Measurements from ENCODE around the gene LDLRAD4.

The LDLRAD4 gene

DNA sequence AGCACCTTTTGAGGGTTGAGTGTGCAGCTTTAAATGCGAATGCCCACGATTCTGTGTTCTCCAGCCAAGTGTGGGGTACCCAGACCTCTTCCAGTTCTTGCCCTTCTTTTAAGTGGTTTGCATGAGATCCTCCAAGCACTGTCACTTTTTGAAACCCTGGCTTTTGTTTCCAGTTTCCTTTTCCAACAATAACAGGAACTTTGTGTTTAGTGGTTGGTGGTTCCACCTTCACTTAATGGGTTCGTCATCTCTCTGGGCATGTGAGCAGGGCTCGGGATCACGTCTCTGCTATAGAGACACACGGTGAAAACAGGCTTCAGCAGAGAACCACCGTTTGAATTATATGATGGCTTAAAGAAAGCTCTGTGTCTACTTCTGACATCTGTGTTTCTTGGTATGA is 197.6 kb downstream of the LDLRAD4 start:
- no peak for FAIRE-seq

- FAIRE-seq = no peak
Observed at GRCh38 chr18:13416848-13417247, 198.3 kb downstream of the LDLRAD4 start.

DNA sequence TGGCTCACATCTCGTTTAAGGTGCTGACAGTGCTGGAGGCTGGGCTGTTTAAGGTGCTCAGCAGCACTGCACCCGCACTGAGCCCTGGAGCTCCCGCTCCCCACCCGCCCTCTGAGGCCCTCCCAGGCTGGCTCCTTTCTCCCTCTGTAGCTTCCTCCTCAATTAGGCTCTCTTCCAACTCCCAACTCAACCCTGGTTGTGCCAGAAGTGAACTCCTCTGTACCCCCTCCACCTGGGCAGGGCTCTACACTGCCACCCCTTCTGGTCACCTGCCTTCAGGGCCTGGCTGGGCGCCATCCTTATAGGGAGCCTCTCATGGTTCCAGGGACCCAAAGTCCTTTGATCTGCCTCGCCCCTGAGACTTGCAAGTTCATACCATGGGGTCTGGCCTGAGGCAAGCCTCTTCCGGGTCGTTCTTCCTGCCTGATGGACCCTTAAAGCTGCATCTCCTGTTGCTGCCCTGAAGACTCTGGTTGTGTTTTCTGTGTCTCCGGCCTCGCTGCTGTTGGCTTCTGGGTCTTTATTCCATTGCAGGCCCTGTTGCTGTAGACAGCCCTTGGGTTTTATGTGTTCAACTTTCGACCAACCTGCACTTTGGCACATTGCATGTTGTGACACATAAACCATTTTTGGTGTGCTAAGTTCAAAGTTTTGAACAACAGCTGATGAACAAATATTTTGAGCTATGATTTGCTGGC is 199.6 kb downstream of the LDLRAD4 start:
- FAIRE-seq = no peak

DNA sequence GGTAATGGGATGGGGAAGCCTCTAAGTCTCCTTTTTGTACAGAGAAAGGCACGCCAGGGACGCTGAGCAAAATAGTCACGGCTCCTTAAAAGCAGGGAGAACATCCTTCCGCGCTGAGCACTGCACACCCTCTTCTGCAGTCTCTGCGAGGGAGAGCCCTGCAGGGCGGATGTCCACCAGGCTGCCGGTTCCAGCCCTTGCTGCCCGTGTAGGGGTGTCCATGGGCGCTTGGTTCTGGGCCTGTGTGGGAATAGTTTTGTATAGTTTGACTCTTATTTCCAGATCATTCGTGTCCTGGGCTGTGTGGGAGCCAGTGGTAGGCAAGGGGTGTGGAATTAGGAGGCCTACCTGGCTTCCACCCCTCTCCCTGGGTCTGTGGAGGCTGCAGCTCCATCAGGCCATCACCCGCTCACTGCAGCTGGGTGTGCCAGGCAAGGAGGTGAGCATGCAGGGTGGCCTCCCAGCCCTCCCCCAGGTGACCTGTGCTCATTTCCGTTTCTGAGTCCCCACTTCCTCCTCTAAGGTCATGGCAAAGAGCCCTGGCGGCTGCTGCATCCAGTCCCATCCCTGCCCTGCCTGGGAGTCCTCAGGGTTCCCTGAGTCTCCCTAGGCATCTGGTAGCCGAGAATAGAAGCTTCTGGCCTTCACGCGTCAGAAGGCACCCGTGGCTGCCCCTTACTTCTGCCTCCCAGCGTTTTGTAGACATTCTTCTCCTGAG is 202.6 kb downstream of the LDLRAD4 start:
- no peak for FAIRE-seq

GRCh38 chr18:13422541-13423147 is 204.1 kb downstream of the LDLRAD4 start:
- no peak for FAIRE-seq

DNA sequence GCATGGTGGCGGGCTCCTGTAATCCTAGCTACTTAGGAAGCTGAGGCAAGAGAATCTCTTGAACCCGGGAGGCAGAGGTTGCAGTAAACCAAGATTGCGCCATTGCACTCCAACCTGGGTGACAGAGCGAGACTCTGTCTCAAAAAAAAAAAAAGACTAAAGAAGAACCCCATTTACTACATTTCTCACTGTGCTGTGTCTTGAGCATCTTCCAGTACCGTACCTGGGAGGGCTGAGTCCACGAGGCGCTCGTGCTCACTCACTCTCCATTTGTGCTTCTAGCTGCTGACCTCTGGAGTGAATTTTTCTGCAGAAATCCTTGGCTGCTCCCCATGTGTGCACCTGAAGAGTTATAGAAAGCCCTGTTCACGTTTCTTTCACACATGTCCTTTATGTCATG is 204.8 kb downstream of the LDLRAD4 start:
- FAIRE-seq = no peak

DNA sequence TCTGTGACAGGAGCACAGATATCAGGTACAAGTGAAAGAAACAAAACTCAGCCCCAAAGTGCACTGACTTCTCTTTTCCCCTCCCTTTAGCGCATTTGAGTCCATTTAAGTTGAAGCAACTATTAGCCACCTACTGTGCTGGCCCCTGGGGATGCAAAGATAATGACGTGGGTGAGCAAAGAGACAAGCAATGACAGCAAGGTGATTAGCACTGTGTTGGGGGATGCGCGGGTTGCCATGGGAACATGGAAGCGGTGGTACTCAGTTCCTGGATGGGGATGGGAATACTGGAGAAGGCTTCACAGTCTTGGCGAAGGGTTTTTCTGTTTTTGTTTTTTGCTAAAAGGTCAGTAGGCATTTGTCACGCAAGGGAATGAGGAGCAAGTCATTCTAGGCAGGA is 205.8 kb downstream of the LDLRAD4 start:
- no peak for FAIRE-seq

GRCh38 chr18:13425357-13426091 is 207.0 kb downstream of the LDLRAD4 start:
- no peak for FAIRE-seq

- FAIRE-seq = no peak
Observed at GRCh38 chr18:13427354-13427753, 208.8 kb downstream of the LDLRAD4 start.

- FAIRE-seq = no peak
Observed at GRCh38 chr18:13428319-13428718, 209.8 kb downstream of the LDLRAD4 start.

DNA sequence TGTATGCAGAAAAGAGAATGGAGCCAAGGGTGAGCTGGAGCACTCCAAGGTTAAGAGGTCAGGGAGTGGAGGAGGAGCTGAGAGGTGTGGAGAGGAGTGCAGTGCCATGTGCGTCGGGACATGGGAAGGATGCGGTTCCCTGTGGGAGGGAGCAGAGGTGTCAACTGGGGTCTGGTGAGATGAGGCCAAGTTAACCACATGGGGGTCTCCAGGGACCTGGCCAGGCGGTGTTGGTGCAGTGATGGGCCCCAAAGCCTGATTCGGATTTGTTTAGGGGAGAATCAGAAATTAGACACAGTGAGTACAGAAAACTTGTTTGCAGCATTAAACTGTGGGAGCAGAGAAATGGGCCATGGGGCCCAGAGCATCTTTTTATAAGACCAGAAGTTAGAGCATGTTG is 210.5 kb downstream of the LDLRAD4 start:
- FAIRE-seq = no peak

GRCh38 chr18:13429884-13430510 is 211.4 kb downstream of the LDLRAD4 start:
- FAIRE-seq = no peak

DNA sequence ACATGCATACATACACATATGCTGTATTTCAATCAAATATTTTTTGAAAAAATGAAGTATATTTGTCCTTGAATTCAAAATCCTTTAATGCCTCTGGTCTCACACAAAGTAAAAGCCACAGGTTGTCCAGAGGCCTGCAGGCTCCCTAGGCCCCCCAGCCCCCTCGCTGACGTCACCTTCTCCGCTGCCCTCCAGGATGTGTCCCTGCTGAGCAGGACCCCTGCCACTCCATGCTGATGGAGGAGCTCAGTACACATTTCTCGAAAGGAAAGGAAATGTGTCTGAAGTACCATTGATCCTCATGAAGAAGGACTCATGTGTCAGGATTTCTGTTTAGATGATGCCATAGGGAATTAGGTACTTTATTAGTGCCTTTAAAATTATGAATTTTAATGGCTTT is 212.1 kb downstream of the LDLRAD4 start:
- no peak for FAIRE-seq

GRCh38 chr18:13431886-13432285 is 213.3 kb downstream of the LDLRAD4 start:
- no peak for FAIRE-seq

DNA sequence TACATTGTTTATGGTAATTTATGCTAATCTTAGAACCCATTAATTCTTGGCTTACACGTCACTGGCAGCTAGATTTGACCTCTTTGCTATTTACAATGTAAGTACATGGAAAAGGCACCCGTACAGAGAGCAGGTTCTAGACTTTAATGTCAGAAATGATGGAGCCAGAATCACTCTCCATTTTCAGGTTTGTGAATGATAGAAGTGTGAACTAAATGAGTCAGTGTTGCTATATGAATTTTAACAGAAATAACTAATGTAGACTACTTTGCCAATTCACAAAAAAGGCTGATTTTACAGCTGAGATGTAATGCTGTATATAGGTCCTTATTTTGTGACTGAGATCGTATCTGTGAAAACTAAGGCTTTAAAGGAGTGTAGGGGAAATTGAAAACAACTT is 214.6 kb downstream of the LDLRAD4 start:
- FAIRE-seq = no peak

DNA sequence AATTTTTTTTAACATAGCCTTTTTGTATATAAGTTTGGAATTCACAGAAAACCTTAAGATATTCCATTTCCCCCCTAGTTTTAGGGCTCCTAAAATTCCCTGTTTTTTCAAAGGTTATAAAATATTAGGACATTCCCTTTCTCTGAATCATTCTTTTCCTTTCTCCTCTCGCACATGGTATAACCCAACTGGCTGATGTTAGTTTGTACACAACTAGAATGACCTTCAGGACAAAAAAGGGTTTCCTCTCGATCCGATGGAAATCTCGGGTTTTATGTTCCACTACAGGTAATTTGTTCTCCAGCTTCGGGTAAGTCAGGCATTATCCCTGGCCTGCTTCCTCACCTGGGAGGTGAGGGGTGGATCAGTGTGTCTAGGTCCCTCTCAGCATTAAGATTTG is 215.1 kb downstream of the LDLRAD4 start:
- no peak for FAIRE-seq

- no peak for FAIRE-seq
Observed at GRCh38 chr18:13434854-13435253, 216.3 kb downstream of the LDLRAD4 start.

GRCh38 chr18:13435586-13436333 is 217.2 kb downstream of the LDLRAD4 start:
- no peak for FAIRE-seq

DNA sequence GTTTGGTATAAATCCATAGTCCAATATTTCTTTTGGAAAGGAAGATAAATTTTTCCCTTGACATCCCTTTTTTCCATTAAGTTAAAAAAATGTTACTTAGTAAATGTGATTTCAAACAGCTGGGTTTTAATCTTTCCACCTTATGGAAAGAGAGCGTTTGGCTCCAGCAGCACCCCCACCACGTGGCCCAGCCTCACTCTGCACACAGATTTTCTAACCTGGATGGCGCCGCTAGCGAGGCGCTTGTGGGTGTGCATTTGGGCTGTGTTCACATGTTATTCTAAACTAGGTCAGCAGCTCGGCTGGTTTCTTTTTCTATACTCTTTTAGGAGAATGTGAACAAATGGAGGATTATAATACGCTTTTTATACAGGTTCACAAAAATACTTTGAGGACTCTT is 218.0 kb downstream of the LDLRAD4 start:
- no peak for FAIRE-seq

GRCh38 chr18:13437034-13437433 is 218.5 kb downstream of the LDLRAD4 start:
- no peak for FAIRE-seq

GRCh38 chr18:13437796-13438506 is 219.4 kb downstream of the LDLRAD4 start:
- FAIRE-seq = no peak

Measured in endometrium (tissue), 2 donors.